Activated CD4-positive, alpha-beta T cell treated with anti-CD3 and anti-CD28 coated beads for 36 hours (primary cell): ENCODE results near the gene AKTIP. TPM values are rescaled to one million over a fixed set of nuclear protein-coding genes. Genes with fewer than 3 reads are reported as not detected.

ENCODE experiments used
- ATAC-seq: fragments of 200-7000 bp; cut with Tn5 transposase; one replicate; pipeline ENCODE4 v1.10.0; 2021; ENCODE audit warnings: mild to moderate bottlenecking, moderate library complexity
- CTCF ChIA-PET: fragments of 350-600 bp; sonication (Branson Sonifier 250); formaldehyde crosslinking; loops from one replicate; lab custom pipeline; 2021; ENCODE audit warnings: antibody characterized with exemption; lab: Charles Lee
- POLR2A ChIA-PET: fragments of 350-600 bp; sonication (Branson Sonifier 250); formaldehyde crosslinking; loops from one replicate; lab custom pipeline; 2021; ENCODE audit warnings: antibody characterized with exemption, inconsistent platforms; lab: Charles Lee
- DNase-seq: peaks from one replicate; pipeline ENCODE4 v3.0.0-alpha.2; 2020
- H3K27ac Mint-ChIP-seq: one replicate; pipeline ENCODE4 v1.8.0; 2021; ENCODE audit warnings: mixed read lengths
- H3K27me3 Mint-ChIP-seq: one replicate; pipeline ENCODE4 v1.8.0; 2021; ENCODE audit warnings: mixed read lengths
- H3K36me3 Mint-ChIP-seq: one replicate; pipeline ENCODE4 v1.8.0; 2021; ENCODE audit warnings: low read depth, mixed read lengths
- H3K4me1 Mint-ChIP-seq: one replicate; pipeline ENCODE4 v1.8.0; 2021; ENCODE audit warnings: mixed read lengths
- H3K4me3 Mint-ChIP-seq: one replicate; pipeline ENCODE4 v1.8.0; 2021; ENCODE audit warnings: mild to moderate bottlenecking, moderate library complexity, mixed read lengths
- H3K9me3 Mint-ChIP-seq: one replicate; pipeline ENCODE4 v1.8.0; 2021; ENCODE audit warnings: low read depth, mixed read lengths
- intact Hi-C, 2 experiments: fragments of 100-400 bp; cut with DNase I in 1 of 2; cut with micrococcal nuclease in 1 of 2; formaldehyde crosslinking; loops; one replicate each; pipeline versions ENCODE4 v1.14.2 to v1.15.1; 2022 to 2024; cut with DNase I, micrococcal nuclease
- total RNA-seq, 2 experiments: library from RNA; stranded (reverse); gene quantifications; one replicate each; pipeline ENCODE4 v1.2.3, GENCODE V29; 2021

Gene AKTIP
- total RNA-seq, 2 experiments from 2014 or later, result 22.7 to 25.9 TPM

DNA sequence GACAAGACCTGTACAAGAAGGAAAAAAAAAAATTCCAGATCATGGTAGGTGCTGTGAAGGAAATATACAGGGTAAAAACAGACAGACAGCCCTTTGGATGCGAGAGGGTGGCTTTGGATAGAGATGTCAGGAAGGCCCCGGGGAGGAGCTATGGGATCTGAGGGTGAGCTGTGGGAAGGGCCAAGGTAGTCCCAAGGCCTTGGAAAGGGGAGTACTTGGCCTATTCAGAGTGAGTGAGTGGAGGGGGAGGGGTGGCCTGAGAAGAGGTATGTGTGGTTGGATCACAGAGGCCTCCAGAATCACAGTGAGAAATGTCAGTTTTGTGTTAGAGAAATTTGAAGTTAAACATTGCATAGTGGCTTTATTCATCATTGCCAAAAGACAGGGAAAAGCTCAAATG, 31.2 kb upstream of the AKTIP start:
- Mint-ChIP-seq H3K27ac (peak overlapping the region; percentile 70), H3K36me3 (no peaks in the 10 kb centered on the region), H3K4me1 (peaks cover 22% of the 10 kb centered on the region), H3K27me3 (peaks cover 4% of the 10 kb centered on the region), H3K9me3 (no peaks in the 10 kb centered on the region), H3K4me3 (no peak overlapping the region)
- ChIA-PET POLR2A (no interaction called here), CTCF (interaction anchor here (0.8 to 4.0 kb wide), 2 partner anchors 15 to 16 kb away, joined by 3 to 19 read pairs; no protein-coding TSS in a partner anchor)
- no peak for DNase-seq
- no peak for ATAC-seq
- intact Hi-C loops, result loop anchor here (2.0 kb wide), 3 partner anchors 15 to 211 kb away; no protein-coding TSS in a partner anchor

DNA sequence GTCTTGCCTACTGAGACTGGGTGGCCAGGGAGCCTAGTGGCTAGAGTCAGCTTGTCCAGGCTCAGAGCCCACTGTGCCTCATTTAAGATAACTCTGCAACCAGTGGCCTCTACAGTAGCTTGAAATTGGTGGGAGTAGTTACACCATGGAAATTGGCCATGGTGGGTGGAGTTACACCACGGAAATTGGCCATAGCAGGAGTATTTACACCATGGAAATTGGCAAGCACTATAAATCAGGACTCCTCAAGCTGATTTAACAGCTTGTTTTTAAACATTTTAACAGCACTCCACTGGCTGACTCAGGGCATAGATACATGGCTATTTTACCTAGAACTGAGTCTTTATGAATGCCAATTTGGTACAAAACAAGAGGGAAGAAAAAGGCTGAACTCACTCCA, 27.7 kb upstream of the AKTIP start:
- no peak for DNase-seq
- no peaks in the 10 kb centered on the region for H3K36me3 Mint-ChIP-seq
- H3K9me3 Mint-ChIP-seq, result no peaks in the 10 kb centered on the region
- ChIA-PET CTCF (interaction anchor here (0.7 to 1.0 kb wide), 2 partner anchors 15 to 153 kb away, joined by 3 read pairs; no protein-coding TSS in a partner anchor), POLR2A (no interaction called here)
- no peaks in the 10 kb centered on the region for H3K27me3 Mint-ChIP-seq
- intact Hi-C loops, result no loop called here
- no peak overlapping the region for H3K4me3 Mint-ChIP-seq
- H3K27ac Mint-ChIP-seq, result no peak overlapping the region
- H3K4me1 Mint-ChIP-seq, result peaks cover 19% of the 10 kb centered on the region
- no peak for ATAC-seq

DNA sequence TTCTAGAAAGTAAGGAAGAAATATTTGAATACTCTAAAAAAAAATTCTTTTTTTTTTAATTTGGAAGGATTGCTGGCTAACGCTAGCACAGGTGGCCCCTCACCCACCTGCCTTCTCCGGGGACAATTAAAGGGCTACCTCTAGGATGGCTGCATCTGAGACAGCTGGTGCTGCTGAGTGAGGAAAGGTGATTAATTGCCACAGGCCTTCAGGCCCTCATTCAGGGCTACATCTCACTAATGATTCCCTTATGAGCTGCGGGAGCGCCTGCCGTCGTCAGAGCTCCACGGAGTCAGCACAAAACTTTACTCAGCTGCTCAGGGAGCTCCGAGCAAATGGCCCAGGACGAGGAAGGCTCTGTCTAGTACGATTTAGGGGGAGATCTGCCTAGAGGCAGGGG, 27.0 kb upstream of the AKTIP start:
- ATAC-seq (no peak), DNase-seq (no peak)
- Mint-ChIP-seq H3K36me3 (no peaks in the 10 kb centered on the region), H3K27ac (no peak overlapping the region), H3K9me3 (no peaks in the 10 kb centered on the region), H3K4me1 (peaks cover 13% of the 10 kb centered on the region), H3K27me3 (no peaks in the 10 kb centered on the region), H3K4me3 (no peak overlapping the region)
- CTCF ChIA-PET, result interaction anchor here (0.6 to 1.0 kb wide), 3 partner anchors 10 to 541 kb away, joined by 3 to 4 read pairs (median 3); no protein-coding TSS in a partner anchor
- POLR2A ChIA-PET, result no interaction called here
- intact Hi-C loops, result no loop called here

DNA sequence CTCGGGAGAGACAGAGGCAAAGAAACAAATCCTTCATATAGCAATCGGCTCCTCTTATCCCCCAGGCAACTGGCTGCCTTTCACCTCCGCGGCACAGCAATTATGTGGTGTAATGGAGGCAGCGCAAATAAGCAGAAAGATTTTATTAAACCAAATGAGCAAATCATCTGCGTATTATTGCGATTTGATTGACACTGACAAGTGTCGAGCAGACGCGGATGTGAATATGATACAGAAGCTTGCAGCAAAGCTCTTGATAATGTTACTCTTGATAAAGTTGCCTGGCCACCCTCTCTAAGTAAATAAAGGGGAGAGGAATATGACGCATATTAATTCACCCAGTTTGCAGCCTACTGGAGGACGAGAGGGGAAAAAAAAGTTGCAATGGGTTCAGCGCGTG, 26.5 kb upstream of the AKTIP start:
- CTCF ChIA-PET, result interaction anchor here (0.6 to 0.7 kb wide), 2 partner anchors 8 to 70 kb away, joined by 3 read pairs; no protein-coding TSS in a partner anchor
- no peaks in the 10 kb centered on the region for H3K36me3 Mint-ChIP-seq
- no peak overlapping the region for H3K4me3 Mint-ChIP-seq
- no peaks in the 10 kb centered on the region for H3K9me3 Mint-ChIP-seq
- intact Hi-C loops, result no loop called here
- no peak for DNase-seq
- no peaks in the 10 kb centered on the region for H3K27me3 Mint-ChIP-seq
- H3K4me1 Mint-ChIP-seq, result peaks cover 7% of the 10 kb centered on the region
- POLR2A ChIA-PET, result no interaction called here
- no peak overlapping the region for H3K27ac Mint-ChIP-seq
- no peak for ATAC-seq

DNA sequence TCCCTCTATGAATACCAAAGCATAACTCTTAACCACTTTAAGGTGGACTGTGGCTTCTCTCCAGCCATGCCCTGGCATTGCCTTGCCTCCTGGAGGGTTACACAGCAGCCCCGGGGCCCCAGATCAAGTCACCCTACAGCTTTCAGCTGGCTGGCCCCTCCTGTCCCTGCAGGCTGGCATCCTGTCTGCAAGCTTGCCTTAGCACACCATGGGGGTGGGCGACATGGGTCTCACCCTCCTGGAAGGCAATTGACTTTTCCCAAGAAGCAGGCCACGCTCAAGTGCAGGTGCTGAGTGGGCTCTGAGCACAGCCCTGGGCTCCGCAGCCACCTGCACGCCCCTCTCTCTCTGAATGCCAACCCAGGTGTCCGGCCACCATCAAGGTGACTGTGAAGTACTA, 25.8 kb upstream of the AKTIP start:
- H3K27ac Mint-ChIP-seq, result no peak overlapping the region
- H3K9me3 Mint-ChIP-seq, result no peaks in the 10 kb centered on the region
- H3K36me3 Mint-ChIP-seq, result no peaks in the 10 kb centered on the region
- DNase-seq (no peak), ATAC-seq (no peak)
- peaks cover under 1% of the 10 kb centered on the region for H3K4me1 Mint-ChIP-seq
- CTCF ChIA-PET, result interaction anchor here (0.6 to 0.7 kb wide), 2 partner anchors 9 to 71 kb away, joined by 3 read pairs; no protein-coding TSS in a partner anchor
- no peak overlapping the region for H3K4me3 Mint-ChIP-seq
- H3K27me3 Mint-ChIP-seq, result no peaks in the 10 kb centered on the region
- intact Hi-C loops, result no loop called here
- POLR2A ChIA-PET, result no interaction called here

DNA sequence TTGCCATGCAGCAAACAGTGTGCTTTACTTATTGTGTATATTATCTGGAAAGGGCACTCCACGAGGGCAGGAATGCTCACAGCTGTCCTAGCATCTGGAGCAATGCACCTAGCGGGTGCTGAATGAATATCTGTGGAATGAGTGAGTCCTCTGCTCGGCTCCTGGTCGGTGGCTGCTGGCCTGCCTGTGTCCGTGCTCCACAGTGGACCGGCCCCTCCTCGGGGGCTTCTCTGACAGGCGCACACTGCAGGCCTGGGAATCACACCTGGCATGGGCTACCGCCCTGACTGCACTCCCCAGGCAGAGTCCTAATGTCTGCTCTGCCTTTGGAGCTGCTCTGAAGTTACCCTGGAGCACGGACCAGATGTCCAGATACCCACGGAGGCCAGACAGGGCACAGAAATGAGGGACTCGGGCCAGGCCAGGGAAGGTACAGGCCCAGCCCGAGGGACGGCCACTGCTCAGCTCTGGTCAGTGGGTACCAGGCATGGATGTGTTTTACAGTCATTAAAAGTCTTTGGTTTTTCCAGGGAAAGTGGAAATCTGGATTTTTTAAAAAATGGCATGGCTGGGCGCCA, 21.1 kb upstream of the AKTIP start:
- no peaks in the 10 kb centered on the region for H3K9me3 Mint-ChIP-seq
- H3K27ac Mint-ChIP-seq, result no peak overlapping the region
- ATAC-seq (no peak), DNase-seq (no peak)
- H3K4me1 Mint-ChIP-seq, result peaks cover 13% of the 10 kb centered on the region
- POLR2A ChIA-PET, result no interaction called here
- no peaks in the 10 kb centered on the region for H3K27me3 Mint-ChIP-seq
- CTCF ChIA-PET, result interaction anchor here (0.7 kb wide), 1 partner anchor 29 kb away, joined by 3 read pairs; no protein-coding TSS in a partner anchor
- intact Hi-C loops, result no loop called here
- no peaks in the 10 kb centered on the region for H3K36me3 Mint-ChIP-seq
- no peak overlapping the region for H3K4me3 Mint-ChIP-seq

DNA sequence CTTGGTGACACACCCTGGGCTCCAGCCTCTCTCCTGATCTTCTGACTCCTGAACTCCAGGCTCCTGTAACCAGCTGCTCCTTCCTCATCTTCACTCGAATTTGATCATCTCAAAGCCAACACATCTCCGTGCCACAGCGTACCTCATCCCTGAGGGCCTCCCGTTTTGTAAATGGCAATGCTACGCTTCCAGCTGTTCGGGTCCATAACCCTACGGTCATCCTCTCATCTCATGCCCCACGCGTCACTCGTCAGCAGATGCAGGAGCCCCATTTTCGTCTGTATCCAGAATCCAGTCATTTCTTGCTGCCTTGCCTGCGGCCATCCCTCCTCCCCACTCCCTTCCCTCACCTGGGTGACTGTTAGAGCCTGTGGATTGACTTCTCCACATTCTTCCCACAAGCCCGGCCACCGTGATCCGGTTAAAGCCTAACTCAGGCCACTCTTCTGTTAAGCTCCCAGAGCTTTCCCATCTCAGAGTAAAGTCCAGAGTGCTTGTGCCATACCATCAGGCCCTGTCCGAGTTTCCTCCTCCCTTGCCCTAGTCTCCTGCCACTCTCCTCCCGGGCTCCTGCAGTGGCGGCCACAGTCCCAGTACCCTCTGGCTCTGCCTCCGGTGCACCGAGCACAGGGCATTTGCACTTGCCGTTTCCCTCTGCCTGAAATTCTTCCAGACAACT, 20.3 kb upstream of the AKTIP start:
- no peak overlapping the region for H3K4me3 Mint-ChIP-seq
- H3K9me3 Mint-ChIP-seq, result no peaks in the 10 kb centered on the region
- DNase-seq (no peak), ATAC-seq (no peak)
- H3K36me3 Mint-ChIP-seq, result no peaks in the 10 kb centered on the region
- intact Hi-C loops, result no loop called here
- no peak overlapping the region for H3K27ac Mint-ChIP-seq
- ChIA-PET CTCF (interaction anchor here (0.7 kb wide), 1 partner anchor 30 kb away, joined by 3 read pairs; no protein-coding TSS in a partner anchor), POLR2A (no interaction called here)
- H3K4me1 Mint-ChIP-seq, result peaks cover 21% of the 10 kb centered on the region
- no peaks in the 10 kb centered on the region for H3K27me3 Mint-ChIP-seq

DNA sequence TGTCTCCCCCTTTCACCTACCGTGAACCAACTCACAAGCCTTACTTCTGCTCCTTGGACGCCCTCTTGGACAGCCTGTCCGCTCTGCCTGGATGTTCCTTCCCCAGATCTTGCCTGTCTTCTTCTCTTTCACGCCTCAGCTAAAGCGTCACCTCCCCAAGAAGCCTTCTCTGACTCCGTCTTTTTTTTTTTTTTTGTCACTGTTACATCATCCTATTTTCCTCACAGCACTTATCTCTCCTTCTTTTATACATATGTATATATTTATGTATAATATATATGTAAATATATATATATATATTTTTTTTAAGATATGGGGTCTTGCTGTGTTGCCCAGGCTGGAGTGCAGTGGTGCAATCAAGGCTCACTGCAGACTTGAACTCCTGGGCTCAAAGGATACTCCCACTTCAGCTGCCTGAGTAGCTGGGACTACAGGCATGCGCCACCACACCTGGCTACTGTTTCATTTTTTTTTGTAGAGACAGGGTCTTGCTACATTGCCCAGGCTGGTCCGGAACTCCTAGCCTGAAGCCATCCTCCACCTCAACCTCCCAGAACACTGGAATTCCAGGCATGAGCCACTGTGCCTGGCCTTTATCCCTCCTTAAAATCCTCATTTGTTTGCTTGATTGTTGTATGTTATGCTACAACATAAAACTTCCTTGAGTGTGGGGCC, 16.5 kb upstream of the AKTIP start:
- H3K4me1 Mint-ChIP-seq, result peaks cover 46% of the 10 kb centered on the region
- intact Hi-C loops, result loop anchor here (1.0 to 2.0 kb wide), 2 partner anchors 15 to 16 kb away; no protein-coding TSS in a partner anchor
- POLR2A ChIA-PET, result interaction anchor here (0.6 kb wide), 2 partner anchors 13 to 16 kb away, joined by 3 read pairs; no protein-coding TSS in a partner anchor

DNA sequence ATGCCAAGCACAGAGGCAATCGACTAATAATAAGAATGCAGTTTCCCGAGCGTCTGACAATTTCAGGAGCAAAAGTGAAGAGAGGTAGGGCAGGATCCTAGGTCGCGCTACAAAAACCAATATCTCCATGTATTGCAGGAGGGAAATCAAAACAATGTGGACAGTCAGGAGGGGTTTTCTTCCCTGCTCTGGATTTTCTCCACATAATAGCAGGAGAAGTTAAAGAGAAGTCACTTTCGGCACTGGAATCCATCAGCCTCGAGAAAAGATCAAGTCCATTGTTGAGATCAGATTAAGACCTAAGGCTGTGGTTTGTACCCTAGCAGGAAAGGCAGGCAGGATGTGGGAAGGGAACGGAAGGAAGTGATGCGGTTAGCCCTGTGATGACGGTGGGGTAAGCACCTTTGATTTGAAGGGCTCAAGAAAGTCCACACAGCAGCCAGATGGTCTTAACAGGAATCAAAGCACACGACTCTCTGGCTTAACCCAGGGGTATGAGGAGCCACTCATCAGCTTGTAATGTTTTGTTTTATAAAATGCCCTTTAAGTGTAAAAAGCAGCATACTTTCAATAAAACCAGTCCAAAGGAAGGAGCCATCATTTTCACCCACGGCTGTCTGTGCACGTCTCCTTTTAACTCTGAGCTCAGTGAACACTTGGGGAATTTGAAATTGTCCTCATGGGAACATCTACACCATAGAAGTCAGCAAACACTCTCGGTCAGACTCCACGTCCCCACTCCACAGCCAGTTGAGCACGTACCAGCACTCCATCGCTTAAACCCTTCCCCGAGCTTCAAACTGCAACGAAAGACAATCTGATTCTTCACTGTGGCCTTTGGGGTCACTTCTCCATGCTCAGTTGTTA, 15.8 kb upstream of the AKTIP start:
- H3K27me3 Mint-ChIP-seq, result no peaks in the 10 kb centered on the region
- H3K27ac Mint-ChIP-seq, result peak overlapping the region; percentile 85
- H3K36me3 Mint-ChIP-seq, result no peaks in the 10 kb centered on the region
- peaks cover 46% of the 10 kb centered on the region for H3K4me1 Mint-ChIP-seq
- H3K9me3 Mint-ChIP-seq, result no peaks in the 10 kb centered on the region
- ChIA-PET POLR2A (interaction anchor here (0.6 to 1.3 kb wide), 3 partner anchors 12 to 20 kb away, joined by 3 to 4 read pairs (median 3); no protein-coding TSS in a partner anchor), CTCF (interaction anchor here (0.7 to 1.1 kb wide), 5 partner anchors 11 to 83 kb away, joined by 3 read pairs; no protein-coding TSS in a partner anchor)
- intact Hi-C loops, result loop anchor here (1.0 to 2.0 kb wide), 3 partner anchors 15 to 17 kb away; partner anchors contain the start of gene AKTIP (in 1 of the 2)
- H3K4me3 Mint-ChIP-seq, result peak overlapping the region; percentile 58
- peak; percentile 86 for ATAC-seq
- DNase-seq, result peak; percentile 84

More for the DNA sequence above, 16.5 kb upstream of the AKTIP start:
- H3K4me3 Mint-ChIP-seq, result peak overlapping the region; percentile 58
- no peaks in the 10 kb centered on the region for H3K36me3 Mint-ChIP-seq
- no peaks in the 10 kb centered on the region for H3K9me3 Mint-ChIP-seq
- no peak for DNase-seq
- no peaks in the 10 kb centered on the region for H3K27me3 Mint-ChIP-seq
- peak; percentile 14 for ATAC-seq
- CTCF ChIA-PET, result interaction anchor here (0.6 to 1.1 kb wide), 4 partner anchors 11 to 89 kb away, joined by 3 read pairs; no protein-coding TSS in a partner anchor
- peak overlapping the region; percentile 85 for H3K27ac Mint-ChIP-seq

DNA sequence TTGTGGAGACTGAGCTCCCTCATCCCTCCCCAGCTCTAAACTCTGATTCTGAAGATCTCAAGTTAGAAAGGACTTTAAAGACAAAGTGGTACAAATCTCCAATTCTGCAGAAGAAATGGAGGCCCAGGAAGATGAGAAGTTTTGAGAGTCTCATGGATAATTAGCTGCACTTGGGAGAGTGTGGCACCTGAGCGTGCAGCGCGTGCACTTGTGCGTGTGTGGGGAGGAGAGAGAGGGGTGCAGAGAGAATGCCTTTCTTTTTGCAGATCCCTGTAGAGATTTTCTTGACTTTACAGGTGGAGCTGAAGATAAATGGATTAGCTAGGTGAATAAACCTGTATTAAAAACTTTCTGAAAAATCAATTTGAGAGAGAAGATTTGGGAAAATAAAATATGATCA, 14.8 kb upstream of the AKTIP start:
- POLR2A ChIA-PET, result interaction anchor here (1.3 kb wide), 1 partner anchor 19 kb away, joined by 4 read pairs; no protein-coding TSS in a partner anchor
- Mint-ChIP-seq H3K4me1 (peaks cover 46% of the 10 kb centered on the region), H3K4me3 (peak overlapping the region; percentile 58), H3K36me3 (no peaks in the 10 kb centered on the region), H3K9me3 (no peaks in the 10 kb centered on the region), H3K27me3 (no peaks in the 10 kb centered on the region), H3K27ac (peak overlapping the region; percentile 83)
- intact Hi-C loops, result loop anchor here (1.0 to 2.0 kb wide), 2 partner anchors 15 to 17 kb away; partner anchors contain the start of gene AKTIP (in 1 of the 2)
- DNase-seq (no peak), ATAC-seq (no peak)
- CTCF ChIA-PET, result interaction anchor here (1.0 kb wide), 1 partner anchor 19 kb away, joined by 3 read pairs; no protein-coding TSS in a partner anchor
